AG04450 (cell line): ENCODE data around the gene CDH13. TPM values are rescaled to one million over a fixed set of nuclear protein-coding genes. Genes with fewer than 3 reads are reported as not detected.

Experiments used
- CTCF ChIA-PET: fragments of 300-600, 350-600 bp; formaldehyde crosslinking; extraction: SDS; loops from one replicate; lab custom pipeline; 2022; ENCODE audit warnings: antibody characterized with exemption, inconsistent platforms; lab: Charles Lee
- POLR2A ChIA-PET: fragments of 350-600 bp; formaldehyde crosslinking; extraction: SDS; loops from one replicate; lab custom pipeline; 2021; ENCODE audit warnings: antibody characterized with exemption, inconsistent platforms; lab: Yijun Ruan, JAX
- DNase-seq: peaks from one replicate; pipeline ENCODE4 v3.0.0-alpha.2; 2011; ENCODE audit warnings: low read depth, low spot score
- H3K27ac ChIP-seq: one replicate; pipeline ENCODE4 v1.5.1; 2012; ENCODE audit warnings: low read depth, low read length, control low read depth
- H3K27me3 ChIP-seq: one replicate; pipeline ENCODE4 v1.6.0; 2012; ENCODE audit warnings: low read length; ENCODE audit not compliant: control insufficient read depth, insufficient read depth
- H3K4me3 ChIP-seq: 2 replicates; pipeline ENCODE4 v1.5.1; 2011; ENCODE audit warnings: mild to moderate bottlenecking, low read depth, low read length, control low read depth
- H3K9me3 ChIP-seq: 2 replicates; pipeline ENCODE4 v1.5.1; 2012; ENCODE audit warnings: low read length; ENCODE audit not compliant: control insufficient read depth, insufficient read depth
- polyA plus RNA-seq: library from polyadenylated mRNA; depleted of rRNA; stranded (reverse); fragments of >200 nt; gene quantifications from 2 replicates; pipeline ENCODE4 v1.2.3, GENCODE V29; 2011
- TF ChIP-seq, protein P1 (sequence below): IDR thresholded peaks from 2 replicates; pipeline ENCODE4 v1.5.1; 2011; ENCODE audit warnings: low read depth, low read length, control low read depth, inconsistent platforms

The CDH13 gene
- polyA plus RNA-seq, 1 experiment = 55.0 TPM

DNA sequence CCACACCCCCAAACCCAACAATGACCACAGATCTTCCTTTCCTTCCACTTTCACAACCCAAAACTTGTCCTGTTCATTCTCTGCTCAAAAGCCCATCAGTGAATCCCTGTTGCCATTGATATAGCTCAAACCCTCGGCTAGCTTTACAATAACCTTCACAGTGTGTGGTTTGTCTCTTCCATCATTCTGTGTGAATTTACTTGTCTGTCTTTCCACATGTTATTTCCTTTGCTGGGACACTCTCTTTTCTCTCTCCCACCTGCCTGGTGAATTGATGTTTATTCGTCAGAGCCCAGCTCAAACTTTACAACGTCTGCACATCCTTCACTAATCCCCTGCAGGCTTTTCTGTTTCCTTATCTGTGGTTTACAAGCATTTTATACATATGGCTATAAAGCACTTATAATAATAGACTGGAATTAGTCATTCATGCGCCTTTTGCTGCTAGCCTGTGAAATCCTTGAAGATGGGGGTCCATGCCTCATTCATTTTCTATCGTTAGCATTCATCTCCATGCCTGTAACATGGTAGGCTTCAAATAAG lies 114.4 kb downstream of the CDH13 start:
- Histone ChIP-seq H3K27me3 (no peaks in the 10 kb centered on the region), H3K27ac (no peak overlapping the region), H3K9me3 (no peaks in the 10 kb centered on the region), H3K4me3 (no peak overlapping the region)
- CTCF ChIA-PET = no interaction called here
- DNase-seq = no peak
- TF ChIP-seq, protein P1, sequence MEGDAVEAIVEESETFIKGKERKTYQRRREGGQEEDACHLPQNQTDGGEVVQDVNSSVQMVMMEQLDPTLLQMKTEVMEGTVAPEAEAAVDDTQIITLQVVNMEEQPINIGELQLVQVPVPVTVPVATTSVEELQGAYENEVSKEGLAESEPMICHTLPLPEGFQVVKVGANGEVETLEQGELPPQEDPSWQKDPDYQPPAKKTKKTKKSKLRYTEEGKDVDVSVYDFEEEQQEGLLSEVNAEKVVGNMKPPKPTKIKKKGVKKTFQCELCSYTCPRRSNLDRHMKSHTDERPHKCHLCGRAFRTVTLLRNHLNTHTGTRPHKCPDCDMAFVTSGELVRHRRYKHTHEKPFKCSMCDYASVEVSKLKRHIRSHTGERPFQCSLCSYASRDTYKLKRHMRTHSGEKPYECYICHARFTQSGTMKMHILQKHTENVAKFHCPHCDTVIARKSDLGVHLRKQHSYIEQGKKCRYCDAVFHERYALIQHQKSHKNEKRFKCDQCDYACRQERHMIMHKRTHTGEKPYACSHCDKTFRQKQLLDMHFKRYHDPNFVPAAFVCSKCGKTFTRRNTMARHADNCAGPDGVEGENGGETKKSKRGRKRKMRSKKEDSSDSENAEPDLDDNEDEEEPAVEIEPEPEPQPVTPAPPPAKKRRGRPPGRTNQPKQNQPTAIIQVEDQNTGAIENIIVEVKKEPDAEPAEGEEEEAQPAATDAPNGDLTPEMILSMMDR = no peak
- POLR2A ChIA-PET = interaction anchor here (0.7 kb wide), 1 partner anchor 51 kb away, joined by 3 read pairs; no protein-coding TSS in a partner anchor

DNA sequence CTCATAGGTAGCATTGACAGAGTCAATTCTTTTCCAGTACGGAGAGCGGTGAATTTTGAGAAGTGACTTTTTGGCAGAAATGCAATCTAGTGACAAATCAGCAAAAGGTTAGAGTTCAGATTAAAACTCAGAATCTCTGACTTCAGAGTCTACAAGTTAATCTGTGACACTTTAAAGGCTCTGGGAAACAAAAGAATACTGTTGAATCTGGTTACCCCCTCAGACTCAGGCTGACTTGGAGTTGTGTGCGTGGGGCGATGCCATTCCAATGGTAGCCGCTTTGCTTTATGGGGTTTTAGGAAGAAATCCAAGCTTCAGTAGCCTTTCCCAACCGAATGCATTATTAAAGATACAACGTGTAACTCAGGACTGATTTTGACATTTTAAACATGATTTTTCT lies 118.2 kb downstream of the CDH13 start:
- POLR2A ChIA-PET = no interaction called here
- DNase-seq = no peak
- TF ChIP-seq, protein P1 = no peak
- Histone ChIP-seq H3K27me3 (no peaks in the 10 kb centered on the region), H3K9me3 (no peaks in the 10 kb centered on the region), H3K27ac (no peak overlapping the region), H3K4me3 (no peak overlapping the region)
- CTCF ChIA-PET = no interaction called here

- POLR2A ChIA-PET = no interaction called here
- TF ChIP-seq, protein P1 = peak; percentile 42
- CTCF ChIA-PET = interaction anchor here (0.6 to 1.1 kb wide), 7 partner anchors 10 to 608 kb away, joined by 3 to 5 read pairs (median 3); no protein-coding TSS in a partner anchor
- H3K27ac ChIP-seq = no peak overlapping the region
- H3K4me3 ChIP-seq = no peak overlapping the region
- H3K9me3 ChIP-seq = no peaks in the 10 kb centered on the region
- H3K27me3 ChIP-seq = no peaks in the 10 kb centered on the region
- no peak for DNase-seq
Observed at GRCh38 chr16:82748026-82748425, 121.3 kb downstream of the CDH13 start.

GRCh38 chr16:82750068-82750467 lies 123.3 kb downstream of the CDH13 start:
- TF ChIP-seq, protein P1 = no peak
- no peak overlapping the region for H3K4me3 ChIP-seq
- ChIA-PET POLR2A (no interaction called here), CTCF (no interaction called here)
- no peaks in the 10 kb centered on the region for H3K9me3 ChIP-seq
- no peak overlapping the region for H3K27ac ChIP-seq
- no peaks in the 10 kb centered on the region for H3K27me3 ChIP-seq
- DNase-seq = no peak

DNA sequence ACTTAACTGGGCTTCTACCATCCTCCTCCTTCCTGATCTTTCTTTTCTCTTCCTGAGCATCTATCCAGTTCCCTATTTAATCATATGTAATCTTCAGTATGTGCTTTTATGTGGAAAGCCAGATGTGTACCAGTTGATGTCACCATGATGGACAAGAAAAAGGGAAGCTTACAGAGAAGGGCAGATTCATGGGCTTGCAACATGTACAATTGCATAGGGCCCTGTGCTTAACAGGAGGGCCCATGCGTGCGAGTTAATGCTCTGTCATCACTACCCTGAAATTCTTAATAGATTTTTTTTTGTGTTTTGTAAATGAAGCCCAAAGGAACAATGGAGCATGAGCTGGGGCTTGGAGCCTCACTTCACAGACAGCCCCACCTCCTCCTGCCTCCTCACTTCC lies 124.3 kb downstream of the CDH13 start:
- no peak for DNase-seq
- ChIA-PET CTCF (no interaction called here), POLR2A (no interaction called here)
- no peak overlapping the region for H3K27ac ChIP-seq
- TF ChIP-seq, protein P1 = no peak
- H3K27me3 ChIP-seq = no peaks in the 10 kb centered on the region
- no peaks in the 10 kb centered on the region for H3K9me3 ChIP-seq
- H3K4me3 ChIP-seq = no peak overlapping the region
